Keratinocyte (primary cell): ENCODE data around the gene SPEM3. TPM values are rescaled to one million over a fixed set of nuclear protein-coding genes. Genes with fewer than 3 reads are reported as not detected.

Source experiments
- DNase-seq: peaks from one replicate; pipeline ENCODE4 v3.0.0-alpha.2; 2011; ENCODE audit warnings: low read depth, missing footprints, low spot score
- FAIRE-seq: peaks from 2 replicates; lab custom pipeline; 2011; peaks lifted over from hg19 to GRCh38; lab: Jason Lieb, UNC
- H2AFZ ChIP-seq: 2 replicates; pipeline ENCODE4 v1.6.0; 2012; ENCODE audit warnings: low read length, control low read depth, inconsistent platforms; ENCODE audit not compliant: control insufficient read depth
- H3K27ac ChIP-seq: 2 replicates; pipeline ENCODE4 v1.5.1; 2011; ENCODE audit warnings: low read length; ENCODE audit not compliant: control insufficient read depth, insufficient read depth
- H3K27me3 ChIP-seq: 3 replicates; pipeline ENCODE4 v1.6.0; 2011; ENCODE audit warnings: low read length; ENCODE audit not compliant: control insufficient read depth, insufficient read depth; ENCODE audit errors: extremely low read depth
- H3K36me3 ChIP-seq, 2 experiments: 2 replicates in 1 of 2; 3 replicates in 1 of 2; pipeline ENCODE4 v1.5.1; 2011; ENCODE audit warnings: low read length in 2 of 2, mild to moderate bottlenecking in 1 of 2; ENCODE audit not compliant: control insufficient read depth in 2 of 2, insufficient read depth in 2 of 2; ENCODE audit errors: extremely low read depth in 1 of 2
- H3K4me1 ChIP-seq: 3 replicates; pipeline ENCODE4 v1.5.1; 2011; ENCODE audit warnings: low read length; ENCODE audit not compliant: control insufficient read depth, insufficient read depth; ENCODE audit errors: extremely low read depth
- H3K4me2 ChIP-seq: 3 replicates; pipeline ENCODE4 v1.6.0; 2011; ENCODE audit warnings: low read depth, low read length; ENCODE audit not compliant: control insufficient read depth, insufficient read depth; ENCODE audit errors: extremely low read depth
- H3K4me3 ChIP-seq, 3 experiments: fragments of 200-600 bp in 1 of 3; sonication (generic) in 1 of 3; 2 replicates in 2 of 3; 3 replicates in 1 of 3; pipeline ENCODE4 v1.5.1; 2011 to 2016; ENCODE audit warnings: low read length in 3 of 3, mild to moderate bottlenecking in 3 of 3, control low read depth in 2 of 3, inconsistent platforms in 1 of 3, low read depth in 1 of 3, mixed read lengths in 1 of 3, mixed run types in 1 of 3, moderate library complexity in 1 of 3; ENCODE audit not compliant: control insufficient read depth in 2 of 3, insufficient read depth in 2 of 3; ENCODE audit errors: extremely low read depth in 1 of 3
- H3K79me2 ChIP-seq: 2 replicates; pipeline ENCODE4 v1.6.0; 2012; ENCODE audit warnings: low read length; ENCODE audit not compliant: control insufficient read depth, insufficient read depth
- H3K9ac ChIP-seq: 3 replicates; pipeline ENCODE4 v1.6.0; 2011; ENCODE audit warnings: low read length; ENCODE audit not compliant: control insufficient read depth, insufficient read depth; ENCODE audit errors: extremely low read depth
- H3K9me1 ChIP-seq: 3 replicates; pipeline ENCODE4 v1.6.0; 2011; ENCODE audit warnings: low read length; ENCODE audit not compliant: control insufficient read depth, insufficient read depth; ENCODE audit errors: extremely low read depth
- H3K9me3 ChIP-seq: 2 replicates; pipeline ENCODE4 v1.5.1; 2012; ENCODE audit warnings: low read depth, low read length; ENCODE audit not compliant: control insufficient read depth
- H4K20me1 ChIP-seq: 3 replicates; pipeline ENCODE4 v1.6.0; 2011; ENCODE audit warnings: low read length; ENCODE audit not compliant: control insufficient read depth, insufficient read depth; ENCODE audit errors: extremely low read depth
- EZH2 ChIP-seq: IDR thresholded peaks from one replicate; pipeline ENCODE4 v1.6.1; 2012; ENCODE audit warnings: inconsistent platforms, mild to moderate bottlenecking, low read length, moderate library complexity
- dilution Hi-C: fragments of 300-500 bp; cut with MboI; formaldehyde crosslinking; loops from one replicate; pipeline ENCODE4 v1.7.0; 2020; ENCODE audit warnings: low sequenced_read_pairs; ENCODE audit not compliant: extremely low pct_ligation_motif_present
- polyA plus RNA-seq, 5 experiments: library from polyadenylated mRNA; depleted of rRNA in 3 of 5; stranded (reverse) in 3 of 5; stranded (forward) in 1 of 5; unstranded in 1 of 5; fragments of >200 nt; gene quantifications; 1 replicate in 1 of 5; 2 replicates in 3 of 5; 3 replicates in 1 of 5; pipeline versions ENCODE4 v1.2.1 to v1.2.3, GENCODE V29; 2011 to 2012; ENCODE audit warnings: missing spikeins in 2 of 5, low read depth in 1 of 5, low replicate concordance in 1 of 5
- TF ChIP-seq, protein P1 (sequence below), 3 experiments: IDR thresholded peaks in 1 of 3; conservative IDR thresholded peaks in 1 of 3; optimal IDR thresholded peaks in 1 of 3; 2 replicates in 2 of 3; 3 replicates in 1 of 3; pipeline versions ENCODE3 to v1.5.1; 2011; ENCODE audit warnings: low read length in 3 of 3, mild to moderate bottlenecking in 3 of 3, moderate library complexity in 2 of 3, control low read depth in 1 of 3, inconsistent platforms in 1 of 3; ENCODE audit not compliant: insufficient read depth in 2 of 3; ENCODE audit errors: extremely low read depth in 1 of 3

SPEM3 gene
- polyA plus RNA-seq, 1 donor (not counting 4 experiments of a cell fraction or from before 2014, with no cell fraction given): not detected

DNA sequence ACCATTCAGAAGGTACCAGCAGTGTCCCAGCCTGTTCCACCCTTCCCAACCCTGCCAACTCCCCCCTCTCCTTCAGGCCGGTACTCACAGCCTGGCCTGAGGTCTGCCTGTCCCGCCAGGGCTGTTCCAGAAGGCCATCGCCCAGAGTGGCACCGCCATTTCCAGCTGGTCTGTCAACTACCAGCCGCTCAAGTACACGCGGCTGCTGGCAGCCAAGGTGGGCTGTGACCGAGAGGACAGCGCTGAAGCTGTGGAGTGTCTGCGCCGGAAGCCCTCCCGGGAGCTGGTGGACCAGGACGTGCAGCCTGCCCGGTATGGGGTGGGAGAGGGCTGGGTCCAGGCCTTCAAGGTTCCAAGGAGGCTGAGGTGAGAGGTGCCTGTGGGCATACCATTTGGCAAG, 13.8 kb upstream of the SPEM3 start:
- Histone ChIP-seq H3K9me3 (no peaks in the 10 kb centered on the region), H3K27me3 (no peaks in the 10 kb centered on the region), H4K20me1 (no peaks in the 10 kb centered on the region), H3K79me2 (no peaks in the 10 kb centered on the region), H3K36me3 (peaks cover 0 to 6% of the 10 kb centered on the region in 2 experiments), H2AFZ (no peak overlapping the region), H3K9me1 (no peaks in the 10 kb centered on the region), H3K27ac (no peak overlapping the region), H3K9ac (no peak overlapping the region), H3K4me1 (peaks cover 8% of the 10 kb centered on the region), H3K4me2 (no peak overlapping the region), H3K4me3 (no peak overlapping the region)
- dilution Hi-C loops: no loop called here
- TF ChIP-seq EZH2: no peak
- TF ChIP-seq, protein P1, sequence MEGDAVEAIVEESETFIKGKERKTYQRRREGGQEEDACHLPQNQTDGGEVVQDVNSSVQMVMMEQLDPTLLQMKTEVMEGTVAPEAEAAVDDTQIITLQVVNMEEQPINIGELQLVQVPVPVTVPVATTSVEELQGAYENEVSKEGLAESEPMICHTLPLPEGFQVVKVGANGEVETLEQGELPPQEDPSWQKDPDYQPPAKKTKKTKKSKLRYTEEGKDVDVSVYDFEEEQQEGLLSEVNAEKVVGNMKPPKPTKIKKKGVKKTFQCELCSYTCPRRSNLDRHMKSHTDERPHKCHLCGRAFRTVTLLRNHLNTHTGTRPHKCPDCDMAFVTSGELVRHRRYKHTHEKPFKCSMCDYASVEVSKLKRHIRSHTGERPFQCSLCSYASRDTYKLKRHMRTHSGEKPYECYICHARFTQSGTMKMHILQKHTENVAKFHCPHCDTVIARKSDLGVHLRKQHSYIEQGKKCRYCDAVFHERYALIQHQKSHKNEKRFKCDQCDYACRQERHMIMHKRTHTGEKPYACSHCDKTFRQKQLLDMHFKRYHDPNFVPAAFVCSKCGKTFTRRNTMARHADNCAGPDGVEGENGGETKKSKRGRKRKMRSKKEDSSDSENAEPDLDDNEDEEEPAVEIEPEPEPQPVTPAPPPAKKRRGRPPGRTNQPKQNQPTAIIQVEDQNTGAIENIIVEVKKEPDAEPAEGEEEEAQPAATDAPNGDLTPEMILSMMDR (optimal IDR thresholded peaks at IDR 0.05 in 1 of 3, IDR thresholded peaks at IDR 0.05 in 1 of 3, conservative IDR thresholded peaks at IDR 0.05 in 1 of 3; ENCODE audit: extremely low read depth in 1 of 3, insufficient read depth in 2 of 3, low read length in 3 of 3): no peak
- DNase-seq: no peak
- FAIRE-seq: no peak

DNA sequence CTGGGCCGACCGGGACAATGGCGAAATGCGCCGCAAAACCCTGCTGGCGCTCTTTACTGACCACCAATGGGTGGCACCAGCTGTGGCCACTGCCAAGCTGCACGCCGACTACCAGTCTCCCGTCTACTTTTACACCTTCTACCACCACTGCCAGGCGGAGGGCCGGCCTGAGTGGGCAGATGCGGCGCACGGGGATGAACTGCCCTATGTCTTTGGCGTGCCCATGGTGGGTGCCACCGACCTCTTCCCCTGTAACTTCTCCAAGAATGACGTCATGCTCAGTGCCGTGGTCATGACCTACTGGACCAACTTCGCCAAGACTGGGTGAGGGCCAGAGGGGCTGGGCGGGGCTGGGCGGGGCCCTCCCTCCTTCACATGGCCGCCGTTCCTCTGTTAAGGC, 12.9 kb upstream of the SPEM3 start:
- H3K4me1 ChIP-seq: peaks cover 8% of the 10 kb centered on the region
- no peak overlapping the region for H3K4me2 ChIP-seq
- H3K27ac ChIP-seq: no peak overlapping the region
- no peaks in the 10 kb centered on the region for H3K9me3 ChIP-seq
- no peaks in the 10 kb centered on the region for H3K27me3 ChIP-seq
- H2AFZ ChIP-seq: no peak overlapping the region
- H3K9me1 ChIP-seq: no peaks in the 10 kb centered on the region
- dilution Hi-C loops: no loop called here
- no peaks in the 10 kb centered on the region for H3K79me2 ChIP-seq
- FAIRE-seq (no peak), DNase-seq (no peak)
- peaks cover 0 to 4% of the 10 kb centered on the region in 2 experiments for H3K36me3 ChIP-seq
- H4K20me1 ChIP-seq: no peaks in the 10 kb centered on the region
- no peak for TF ChIP-seq EZH2
- TF ChIP-seq, protein P1 (optimal IDR thresholded peaks at IDR 0.05 in 1 of 3, IDR thresholded peaks at IDR 0.05 in 1 of 3, conservative IDR thresholded peaks at IDR 0.05 in 1 of 3; ENCODE audit: extremely low read depth in 1 of 3, insufficient read depth in 2 of 3, low read length in 3 of 3): no peak
- no peak overlapping the region for H3K9ac ChIP-seq
- H3K4me3 ChIP-seq: no peak overlapping the region
